Kidney epithelial cell (primary cell): ENCODE results near the gene S100A10. TPM values are rescaled to one million over a fixed set of nuclear protein-coding genes. Genes with fewer than 3 reads are reported as not detected.

Experiments
- DNase-seq: peaks from one replicate; pipeline ENCODE4 v3.0.0-alpha.2; 2010; ENCODE audit warnings: low read depth
- H3K27me3 ChIP-seq: 2 replicates; pipeline ENCODE4 v1.6.0; 2011; ENCODE audit warnings: low read length; ENCODE audit not compliant: control insufficient read depth, insufficient read depth
- H3K36me3 ChIP-seq: 2 replicates; pipeline ENCODE4 v1.5.1; 2011; ENCODE audit warnings: low read length; ENCODE audit not compliant: control insufficient read depth, insufficient read depth
- H3K4me3 ChIP-seq: 2 replicates; pipeline ENCODE4 v1.5.1; 2011; ENCODE audit warnings: low read depth, mild to moderate bottlenecking, control low read depth, low read length
- total RNA-seq: library from RNA; depleted of rRNA; stranded (reverse); fragments of >200 nt; gene quantifications from 2 replicates; pipeline ENCODE4 v1.2.3, GENCODE V29; 2015
- TF ChIP-seq, protein P1 (sequence below): IDR thresholded peaks from 2 replicates; pipeline ENCODE4 v1.5.1; 2011; ENCODE audit warnings: mild to moderate bottlenecking, moderate library complexity, low read length, control low read depth, inconsistent platforms; ENCODE audit not compliant: insufficient read depth, poor library complexity, severe bottlenecking

Gene S100A10
- total RNA-seq, 1 donor from 2014 or later, result 230 TPM

- TF ChIP-seq, protein P1, sequence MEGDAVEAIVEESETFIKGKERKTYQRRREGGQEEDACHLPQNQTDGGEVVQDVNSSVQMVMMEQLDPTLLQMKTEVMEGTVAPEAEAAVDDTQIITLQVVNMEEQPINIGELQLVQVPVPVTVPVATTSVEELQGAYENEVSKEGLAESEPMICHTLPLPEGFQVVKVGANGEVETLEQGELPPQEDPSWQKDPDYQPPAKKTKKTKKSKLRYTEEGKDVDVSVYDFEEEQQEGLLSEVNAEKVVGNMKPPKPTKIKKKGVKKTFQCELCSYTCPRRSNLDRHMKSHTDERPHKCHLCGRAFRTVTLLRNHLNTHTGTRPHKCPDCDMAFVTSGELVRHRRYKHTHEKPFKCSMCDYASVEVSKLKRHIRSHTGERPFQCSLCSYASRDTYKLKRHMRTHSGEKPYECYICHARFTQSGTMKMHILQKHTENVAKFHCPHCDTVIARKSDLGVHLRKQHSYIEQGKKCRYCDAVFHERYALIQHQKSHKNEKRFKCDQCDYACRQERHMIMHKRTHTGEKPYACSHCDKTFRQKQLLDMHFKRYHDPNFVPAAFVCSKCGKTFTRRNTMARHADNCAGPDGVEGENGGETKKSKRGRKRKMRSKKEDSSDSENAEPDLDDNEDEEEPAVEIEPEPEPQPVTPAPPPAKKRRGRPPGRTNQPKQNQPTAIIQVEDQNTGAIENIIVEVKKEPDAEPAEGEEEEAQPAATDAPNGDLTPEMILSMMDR, result no peak
- no peak for DNase-seq
- no peak overlapping the region for H3K4me3 ChIP-seq
- H3K36me3 ChIP-seq, result no peaks in the 10 kb centered on the region
- H3K27me3 ChIP-seq, result no peaks in the 10 kb centered on the region
Observed at GRCh38 chr1:152009691-152010090, 16.0 kb upstream of the S100A10 start.

- no peak for DNase-seq
- no peak overlapping the region for H3K4me3 ChIP-seq
- TF ChIP-seq, protein P1, result no peak
- H3K27me3 ChIP-seq, result no peaks in the 10 kb centered on the region
- H3K36me3 ChIP-seq, result no peaks in the 10 kb centered on the region
Observed at GRCh38 chr1:152007047-152007446, 13.4 kb upstream of the S100A10 start.

GRCh38 chr1:152005360-152005912, 11.8 kb upstream of the S100A10 start:
- H3K27me3 ChIP-seq, result no peaks in the 10 kb centered on the region
- H3K36me3 ChIP-seq, result no peaks in the 10 kb centered on the region
- H3K4me3 ChIP-seq, result no peak overlapping the region
- DNase-seq, result no peak
- TF ChIP-seq, protein P1, result no peak

- no peaks in the 10 kb centered on the region for H3K36me3 ChIP-seq
- no peaks in the 10 kb centered on the region for H3K27me3 ChIP-seq
- no peak for DNase-seq
- TF ChIP-seq, protein P1, result peak; percentile 23
- no peak overlapping the region for H3K4me3 ChIP-seq
Observed at GRCh38 chr1:152003846-152004442, 10.3 kb upstream of the S100A10 start.

- TF ChIP-seq, protein P1, result no peak
- Histone ChIP-seq H3K27me3 (no peaks in the 10 kb centered on the region), H3K36me3 (no peaks in the 10 kb centered on the region), H3K4me3 (no peak overlapping the region)
- no peak for DNase-seq
Observed at GRCh38 chr1:152002960-152003359, 9.3 kb upstream of the S100A10 start.
